Nucleus accumbens (tissue), 56 donors: ENCODE measurements around the gene SCARF1.
A peak's percentile ranks its signal among the peaks of the same experiment; 100 is the strongest.

ENCODE experiments used
- DNase-seq, 56 donors: peaks; one replicate each; lab custom pipeline; 2025; lab: John Stamatoyannopoulos, UW

Gene SCARF1

GRCh38 chr17:1648963-1649843 lies 3.7 kb upstream of the SCARF1 start:
- DNase-seq = peak; percentile 50 to 96 (median 90)

DNA sequence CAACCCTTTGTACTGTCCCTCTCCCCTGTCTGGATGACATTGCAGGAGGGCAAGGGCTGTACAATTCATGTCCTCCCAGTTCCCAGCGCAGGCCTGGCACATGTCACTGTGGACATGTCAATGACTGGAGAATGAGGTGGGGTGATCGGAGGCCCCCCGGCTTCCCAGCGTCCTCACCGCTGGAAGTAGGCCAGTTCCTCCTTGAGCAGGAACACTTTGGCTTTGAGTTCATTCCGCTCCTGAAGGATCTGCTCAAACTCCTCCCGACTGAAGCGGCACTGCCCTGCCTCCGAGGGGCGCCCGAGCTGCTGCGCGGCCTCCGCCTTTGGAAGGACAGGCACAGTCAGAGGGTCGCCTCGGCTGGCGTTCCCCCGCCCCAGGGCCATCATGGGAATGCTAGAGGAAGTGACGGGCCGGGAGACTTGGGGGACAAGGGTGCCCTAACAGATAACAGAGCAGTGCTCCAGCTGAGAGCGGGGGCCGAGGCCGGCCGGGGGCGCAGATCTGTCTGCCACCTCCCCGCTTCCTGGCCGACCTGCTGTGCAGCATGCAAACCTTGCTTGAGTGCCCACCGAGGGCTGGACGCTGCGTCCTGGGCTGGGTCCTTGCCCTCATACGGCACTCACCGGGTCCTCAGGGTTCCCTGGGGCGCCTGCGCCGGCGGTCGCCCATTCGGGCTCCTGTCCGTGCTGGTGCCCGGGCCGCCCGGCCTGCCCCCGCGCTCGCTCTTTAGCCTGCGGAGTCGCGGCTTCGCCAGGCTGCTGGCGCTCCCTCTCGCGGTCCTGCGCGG lies 2.8 kb upstream of the SCARF1 start:
- peak in 11 of 56 donors; percentile 49 to 71 (median 57) for DNase-seq

- no peak for DNase-seq
Measured at GRCh38 chr17:1647802-1648171, 2.3 kb upstream of the SCARF1 start.

DNA sequence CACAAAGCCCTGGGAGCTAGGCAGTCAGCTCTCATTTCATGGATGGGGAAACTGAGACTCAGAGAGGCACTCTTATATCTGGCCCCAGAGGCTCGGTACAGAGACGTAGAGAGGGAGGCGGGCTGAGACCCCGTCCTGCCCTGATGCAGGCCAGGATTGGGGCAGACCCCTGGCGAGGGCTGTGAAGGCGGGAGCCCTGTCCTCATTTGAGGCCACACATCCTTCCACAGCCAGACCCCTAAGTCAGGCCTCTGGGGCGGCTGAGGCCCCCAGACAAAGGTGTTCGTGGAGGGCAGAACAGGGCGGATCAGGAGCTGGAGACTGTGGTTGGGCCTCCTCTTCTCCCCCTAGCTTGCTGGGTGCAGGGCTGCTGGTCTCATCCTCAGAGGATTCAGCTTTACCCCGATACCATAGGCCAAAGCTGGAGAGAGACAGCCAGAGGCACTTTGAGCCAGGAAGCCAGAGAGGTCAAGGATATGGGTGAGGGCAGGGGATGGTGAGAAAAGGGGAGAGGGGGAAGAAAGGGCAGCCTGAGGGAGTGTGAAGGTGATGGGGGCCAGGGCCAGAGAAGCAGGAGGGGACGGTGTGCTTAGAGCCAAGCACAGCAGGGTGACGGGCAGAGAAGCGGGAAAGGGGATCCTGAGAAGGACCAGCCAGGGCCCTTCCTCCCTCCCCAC lies 805 bp upstream of the SCARF1 start:
- DNase-seq = no peak

GRCh38 chr17:1644493-1645206 lies 882 bp downstream of the SCARF1 start:
- no peak for DNase-seq

- no peak for DNase-seq
Measured at GRCh38 chr17:1643999-1644492, 1.5 kb downstream of the SCARF1 start.

DNA sequence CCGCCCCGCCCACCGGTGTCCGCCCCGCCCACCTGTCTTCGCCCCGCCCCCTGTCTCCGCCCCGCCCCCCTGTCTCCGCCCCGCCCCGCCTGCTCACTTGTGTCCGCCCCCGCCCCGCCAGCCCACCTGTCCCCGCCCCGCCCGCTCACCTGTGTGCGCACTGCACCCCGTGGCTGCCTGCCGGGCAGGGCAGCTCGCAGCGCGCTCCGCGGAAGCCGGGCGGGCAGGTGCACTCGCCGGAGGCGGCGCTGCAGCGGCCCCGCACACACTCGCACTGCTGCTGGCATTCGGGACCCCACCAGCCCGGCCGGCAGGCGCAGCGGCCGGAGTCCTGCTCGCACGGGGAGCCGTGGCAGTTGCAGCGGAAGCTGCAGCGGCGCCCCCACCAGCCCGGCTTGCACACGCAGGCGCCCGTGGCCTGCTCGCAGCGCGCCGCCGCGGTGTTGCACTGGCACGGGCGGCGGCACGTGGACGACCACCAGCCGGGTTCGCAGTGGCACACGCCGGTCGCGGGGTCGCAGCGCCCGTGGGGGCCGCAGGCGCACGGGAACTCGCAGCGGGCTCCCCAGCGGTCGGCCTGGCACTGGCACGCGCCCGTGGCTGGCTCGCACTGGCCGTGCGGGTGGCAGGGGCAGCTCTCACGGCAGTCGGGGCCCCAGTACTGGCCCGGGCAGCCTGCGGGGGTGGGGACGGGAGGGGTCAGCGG lies 2.1 kb downstream of the SCARF1 start:
- DNase-seq = peak in 10 of 56 donors; percentile 13 to 64 (median 34)

DNA sequence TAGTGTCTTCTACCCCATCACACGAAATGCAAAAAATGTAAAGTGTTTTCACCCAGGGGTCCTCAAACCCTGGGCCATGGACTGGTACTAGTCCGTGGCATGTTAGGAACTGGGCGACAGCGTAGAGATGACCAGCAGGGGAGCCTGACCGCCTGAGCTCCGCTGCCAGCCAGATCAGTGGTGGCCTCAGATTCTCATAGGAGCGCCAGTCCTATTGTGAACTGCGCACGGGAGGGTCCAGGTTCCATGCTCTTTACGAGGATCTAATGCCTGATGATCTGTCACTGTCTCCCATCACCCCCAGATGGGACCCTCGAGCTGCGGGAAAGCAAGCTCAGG lies 4.5 kb downstream of the SCARF1 start:
- no peak for DNase-seq

GRCh38 chr17:1640329-1641064 lies 5.0 kb downstream of the SCARF1 start:
- peak in 25 of 56 donors; percentile 11 to 80 (median 36) for DNase-seq

GRCh38 chr17:1639549-1640180 lies 5.9 kb downstream of the SCARF1 start:
- no peak for DNase-seq

DNA sequence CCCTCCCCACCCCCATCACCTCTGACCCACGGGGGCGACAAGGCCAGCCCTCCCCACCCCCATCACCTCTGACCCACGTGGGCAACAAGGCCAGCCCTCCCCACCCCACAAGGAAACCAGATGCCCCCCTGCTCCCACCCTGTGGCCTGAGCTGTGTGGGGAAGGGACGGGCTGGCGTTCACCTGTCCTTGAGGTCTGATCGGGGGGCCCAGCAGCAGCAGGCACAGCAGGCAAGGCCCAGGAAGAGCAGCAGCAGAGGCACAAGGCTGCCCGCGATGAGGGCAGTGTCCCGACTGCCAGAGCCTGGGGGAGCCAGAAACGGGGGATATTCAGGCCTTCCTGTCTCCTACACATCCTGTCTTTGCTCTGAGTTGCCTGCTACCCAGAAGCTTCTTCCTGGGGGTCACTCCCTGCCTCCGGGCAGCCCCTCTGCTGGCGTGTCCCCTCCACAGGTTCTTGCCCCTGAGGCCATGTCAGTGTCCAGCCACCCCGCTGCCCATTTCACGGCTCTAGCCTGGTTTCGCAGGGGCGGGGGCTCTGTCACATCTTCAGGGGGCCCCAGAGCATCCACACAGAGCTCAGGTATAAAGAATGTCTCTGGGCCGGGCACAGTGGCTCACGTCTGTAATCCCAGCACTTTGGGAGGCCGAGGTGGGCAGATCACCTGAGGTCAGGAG lies 6.8 kb downstream of the SCARF1 start:
- DNase-seq = no peak

DNA sequence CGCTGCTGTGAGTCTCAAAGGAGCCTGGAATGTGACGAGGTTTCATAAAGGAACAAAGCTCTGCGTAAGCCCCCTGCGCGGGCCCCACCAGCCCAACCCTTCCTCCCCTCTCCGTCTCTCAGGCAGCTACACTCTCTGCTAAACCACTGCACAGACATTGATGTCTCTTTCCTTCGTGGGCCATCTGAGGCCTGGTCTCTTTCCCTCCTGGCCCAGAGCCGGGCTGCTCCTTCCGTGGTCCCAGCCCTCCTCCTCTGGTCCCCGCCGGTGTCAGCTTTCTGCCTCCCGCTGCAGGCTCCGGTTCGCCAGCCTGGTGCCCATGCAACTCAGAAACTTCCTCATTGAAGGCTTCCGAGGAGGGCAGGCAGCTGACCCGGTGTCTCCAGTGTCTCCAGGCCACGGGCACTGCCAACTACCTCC lies 7.4 kb downstream of the SCARF1 start:
- peak in 1 of 56 donors; percentile 30 for DNase-seq

DNA sequence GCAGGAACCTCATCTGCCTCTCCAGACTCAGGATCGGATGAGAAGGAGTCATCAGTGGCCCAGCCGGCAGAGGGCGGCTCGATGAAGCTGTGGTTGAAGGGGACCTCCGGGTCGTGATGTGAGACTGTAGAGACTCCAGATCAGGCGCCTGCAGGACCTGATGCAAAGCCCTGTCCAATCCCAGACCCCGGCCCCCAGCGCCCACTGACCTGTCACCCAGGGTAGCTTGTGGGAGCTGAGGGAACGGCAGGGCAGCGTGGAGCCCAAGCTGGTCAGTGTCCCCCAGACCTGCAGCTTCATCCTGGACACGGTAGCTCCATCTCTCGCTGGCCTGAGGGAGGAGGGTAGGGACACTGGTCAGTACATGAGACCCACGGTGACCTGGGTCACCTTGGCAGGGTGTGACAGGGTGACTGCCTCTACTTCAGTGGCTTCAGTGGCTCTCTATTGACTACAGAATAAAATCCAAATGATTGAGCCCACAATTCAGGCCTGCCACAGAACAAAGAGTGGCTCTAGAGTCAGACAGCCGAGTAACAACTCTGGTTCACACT lies 8.7 kb downstream of the SCARF1 start:
- no peak for DNase-seq

DNA sequence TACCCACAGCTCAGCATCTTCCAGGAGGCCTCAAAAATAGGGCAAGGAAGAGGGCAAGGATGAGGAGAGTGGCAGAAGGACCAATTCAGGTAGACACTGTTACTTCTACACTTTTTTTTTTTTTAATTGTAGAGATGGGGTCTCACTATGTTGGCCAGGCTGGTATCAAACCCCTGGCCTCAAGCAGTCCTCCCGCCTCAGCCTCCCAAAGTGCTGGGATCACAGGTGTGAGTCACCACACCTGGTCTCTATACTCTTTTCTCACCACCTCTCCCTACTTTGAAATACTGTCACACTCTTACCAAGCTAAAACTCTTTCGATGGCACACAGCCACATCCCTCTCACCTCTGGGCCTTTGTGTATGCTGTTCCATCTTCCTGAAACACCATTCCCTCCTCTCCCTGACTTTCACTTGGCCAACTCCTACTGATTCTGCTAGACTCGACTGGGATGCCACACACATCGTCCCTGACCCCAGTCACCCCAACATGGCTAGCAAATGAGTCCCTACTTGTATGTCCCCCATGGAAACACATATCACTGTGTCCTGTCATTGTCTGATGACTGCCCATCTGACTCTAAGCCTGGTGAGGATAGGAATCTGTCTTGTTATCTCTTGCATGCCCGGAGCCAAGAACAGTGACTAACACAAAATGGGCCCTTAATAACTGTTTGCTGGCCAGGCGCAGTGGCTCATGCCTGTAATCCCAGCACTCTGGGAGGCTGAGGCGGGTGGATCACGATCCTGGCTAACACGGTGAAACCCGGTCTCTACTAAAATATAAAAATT lies 9.7 kb downstream of the SCARF1 start:
- DNase-seq = no peak

- DNase-seq = no peak
Measured at GRCh38 chr17:1634841-1635650, 10.5 kb downstream of the SCARF1 start.

DNA sequence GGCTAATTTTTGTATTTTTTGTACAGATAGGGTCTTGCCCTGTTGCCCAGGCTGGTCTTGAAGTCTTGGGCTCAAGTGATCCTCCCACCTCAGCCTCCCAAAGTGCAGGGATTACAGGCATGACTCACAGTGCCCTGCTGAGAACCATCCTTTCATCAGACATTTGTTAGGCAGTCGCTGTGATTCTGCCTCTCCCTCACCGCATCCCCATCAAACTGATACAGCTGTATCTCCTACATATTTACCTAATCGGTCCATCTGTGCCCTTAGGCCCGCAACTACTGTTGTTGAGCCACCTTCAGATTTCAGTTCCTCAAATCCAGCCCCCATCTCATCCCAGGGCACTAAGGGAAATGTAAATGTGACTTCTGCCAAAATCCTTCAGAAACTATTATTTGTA lies 14.9 kb downstream of the SCARF1 start:
- DNase-seq = no peak
